HEK293 (cell line): ENCODE measurements around the gene CACNA1E.

Experiments used
- CTCF ChIA-PET: fragments of 350-600 bp; formaldehyde crosslinking; extraction: SDS; loops from one replicate; lab custom pipeline; 2021; ENCODE audit warnings: antibody characterized with exemption; lab: Yijun Ruan, JAX
- POLR2A ChIA-PET: fragments of 300-600 bp; formaldehyde crosslinking; extraction: SDS; loops from one replicate; lab custom pipeline; 2020; ENCODE audit warnings: antibody characterized with exemption, inconsistent platforms; lab: Yijun Ruan, JAX
- H3K27ac ChIP-seq: fragments of 200-500 bp; sonication (Bioruptor generic); 2 replicates; pipeline ENCODE4 v1.5.1; 2014; ENCODE audit warnings: low read depth, low read length, control low read depth, inconsistent platforms; ENCODE audit errors: extremely low read depth
- H3K36me3 ChIP-seq, 2 experiments: fragments of 200-500 bp in 1 of 2; sonication (Bioruptor generic) in 1 of 2; 1 replicate in 1 of 2; 2 replicates in 1 of 2; pipeline ENCODE4 v1.5.1; 2014 to 2017; ENCODE audit warnings: inconsistent platforms in 2 of 2, low read length in 2 of 2; ENCODE audit not compliant: control insufficient read depth in 2 of 2, insufficient read depth in 1 of 2
- H3K4me1 ChIP-seq: fragments of 200-500 bp; sonication (Bioruptor generic); 2 replicates; pipeline ENCODE4 v1.5.1; 2014; ENCODE audit warnings: mild to moderate bottlenecking, low read length, inconsistent platforms; ENCODE audit not compliant: control insufficient read depth, insufficient read depth
- H3K4me3 ChIP-seq: 2 replicates; pipeline ENCODE4 v1.5.1; 2011; ENCODE audit warnings: low read depth, mild to moderate bottlenecking, control low read depth, low read length, moderate library complexity
- H3K9me3 ChIP-seq: fragments of 200-500 bp; sonication (Bioruptor generic); 2 replicates; pipeline ENCODE4 v1.5.1; 2014; ENCODE audit warnings: low read depth, low read length, inconsistent platforms; ENCODE audit not compliant: control insufficient read depth, insufficient read depth
- BCL6B ChIP-seq: fragments of 450-650 bp; formaldehyde crosslinking; IDR thresholded peaks from 2 replicates; pipeline ENCODE4 v1.5.1; 2017; ENCODE audit warnings: missing biosample characterization, missing genetic modification characterization
- GFI1B ChIP-seq: fragments of 450-650 bp; formaldehyde crosslinking; IDR thresholded peaks from 2 replicates; pipeline ENCODE4 v1.5.1; 2016; ENCODE audit warnings: missing biosample characterization, missing genetic modification characterization
- GLIS1 ChIP-seq: fragments of 450-650 bp; formaldehyde crosslinking; IDR thresholded peaks from 2 replicates; pipeline ENCODE4 v1.5.1; 2016; ENCODE audit warnings: missing biosample characterization, missing genetic modification characterization
- ZBTB48 ChIP-seq: fragments of 450-650 bp; formaldehyde crosslinking; IDR thresholded peaks from 2 replicates; pipeline ENCODE4 v1.5.1; 2016; ENCODE audit warnings: missing biosample characterization, missing genetic modification characterization
- ZNF19 ChIP-seq: fragments of 450-650 bp; formaldehyde crosslinking; IDR thresholded peaks from 2 replicates; pipeline ENCODE4; 2016; ENCODE audit warnings: missing biosample characterization, missing genetic modification characterization, low read depth
- ZNF513 ChIP-seq: fragments of 450-650 bp; IDR thresholded peaks from 2 replicates; pipeline ENCODE4 v1.5.1; 2018; ENCODE audit warnings: missing biosample characterization, missing genetic modification characterization
- ZNF785 ChIP-seq: fragments of 450-650 bp; formaldehyde crosslinking; IDR thresholded peaks from 2 replicates; pipeline ENCODE4 v1.5.1; 2016; ENCODE audit warnings: missing biosample characterization, missing genetic modification characterization
- ZNF843 ChIP-seq: fragments of 450-650 bp; formaldehyde crosslinking; IDR thresholded peaks from 2 replicates; pipeline ENCODE4 v1.5.1; 2016; ENCODE audit warnings: missing biosample characterization, missing genetic modification characterization
- TF ChIP-seq, protein P1 (sequence below): fragments of 450-650 bp; formaldehyde crosslinking; IDR thresholded peaks from 2 replicates; pipeline ENCODE4 v1.5.1; 2016; ENCODE audit warnings: missing biosample characterization, missing genetic modification characterization
- TF ChIP-seq, protein P2 (sequence below): fragments of 450-650 bp; formaldehyde crosslinking; IDR thresholded peaks from 2 replicates; pipeline ENCODE4 v1.5.1; 2016; ENCODE audit warnings: missing biosample characterization, missing genetic modification characterization

Gene CACNA1E

GRCh38 chr1:181783208-181783607, 299.9 kb downstream of the CACNA1E start (continued):
- no peak for TF ChIP-seq GFI1B
- TF ChIP-seq, all 188 proteins: peak for 0

- Histone ChIP-seq H3K4me1 (no peaks in the 10 kb centered on the region), H3K27ac (no peak overlapping the region), H3K36me3 (no peaks in the 10 kb centered on the region), H3K9me3 (no peaks in the 10 kb centered on the region), H3K4me3 (no peak overlapping the region)
- ChIA-PET CTCF (no interaction called here), POLR2A (no interaction called here)
- TF ChIP-seq, protein P1, sequence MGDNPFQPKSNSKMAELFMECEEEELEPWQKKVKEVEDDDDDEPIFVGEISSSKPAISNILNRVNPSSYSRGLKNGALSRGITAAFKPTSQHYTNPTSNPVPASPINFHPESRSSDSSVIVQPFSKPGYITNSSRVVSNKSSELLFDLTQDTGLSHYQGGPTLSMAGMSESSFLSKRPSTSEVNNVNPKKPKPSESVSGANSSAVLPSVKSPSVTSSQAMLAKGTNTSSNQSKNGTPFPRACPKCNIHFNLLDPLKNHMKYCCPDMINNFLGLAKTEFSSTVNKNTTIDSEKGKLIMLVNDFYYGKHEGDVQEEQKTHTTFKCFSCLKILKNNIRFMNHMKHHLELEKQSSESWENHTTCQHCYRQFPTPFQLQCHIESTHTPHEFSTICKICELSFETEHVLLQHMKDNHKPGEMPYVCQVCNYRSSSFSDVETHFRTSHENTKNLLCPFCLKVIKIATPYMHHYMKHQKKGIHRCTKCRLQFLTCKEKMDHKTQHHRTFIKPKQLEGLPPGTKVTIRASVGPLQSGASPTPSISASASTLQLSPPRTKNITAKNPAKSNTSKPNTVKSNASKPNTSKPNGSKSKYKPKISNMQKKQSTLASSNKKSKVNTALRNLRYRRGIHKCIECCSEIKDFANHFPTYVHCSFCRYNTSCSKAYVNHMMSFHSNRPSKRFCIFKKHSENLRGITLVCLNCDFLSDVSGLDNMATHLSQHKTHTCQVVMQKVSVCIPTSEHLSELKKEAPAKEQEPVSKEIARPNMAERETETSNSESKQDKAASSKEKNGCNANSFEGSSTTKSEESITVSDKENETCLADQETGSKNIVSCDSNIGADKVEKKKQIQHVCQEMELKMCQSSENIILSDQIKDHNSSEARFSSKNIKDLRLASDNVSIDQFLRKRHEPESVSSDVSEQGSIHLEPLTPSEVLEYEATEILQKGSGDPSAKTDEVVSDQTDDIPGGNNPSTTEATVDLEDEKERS (tag by site-specific recombination) = no peak
- TF ChIP-seq ZNF843 (tag by site-specific recombination) (no peak), ZNF785 (no peak)
- TF ChIP-seq, protein P2, sequence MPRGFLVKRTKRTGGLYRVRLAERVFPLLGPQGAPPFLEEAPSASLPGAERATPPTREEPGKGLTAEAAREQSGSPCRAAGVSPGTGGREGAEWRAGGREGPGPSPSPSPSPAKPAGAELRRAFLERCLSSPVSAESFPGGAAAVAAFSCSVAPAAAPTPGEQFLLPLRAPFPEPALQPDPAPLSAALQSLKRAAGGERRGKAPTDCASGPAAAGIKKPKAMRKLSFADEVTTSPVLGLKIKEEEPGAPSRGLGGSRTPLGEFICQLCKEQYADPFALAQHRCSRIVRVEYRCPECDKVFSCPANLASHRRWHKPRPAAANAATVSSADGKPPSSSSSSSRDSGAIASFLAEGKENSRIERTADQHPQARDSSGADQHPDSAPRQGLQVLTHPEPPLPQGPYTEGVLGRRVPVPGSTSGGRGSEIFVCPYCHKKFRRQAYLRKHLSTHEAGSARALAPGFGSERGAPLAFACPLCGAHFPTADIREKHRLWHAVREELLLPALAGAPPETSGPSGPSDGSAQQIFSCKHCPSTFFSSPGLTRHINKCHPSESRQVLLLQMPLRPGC (tag by site-specific recombination) = no peak
Observed at GRCh38 chr1:181784039-181784683, 300.8 kb downstream of the CACNA1E start.

GRCh38 chr1:181789395-181789794, 306.1 kb downstream of the CACNA1E start:
- CTCF ChIA-PET = interaction anchor here (0.6 kb wide), 1 partner anchor 202 kb away, joined by 5 read pairs; no protein-coding TSS in a partner anchor

More at GRCh38 chr1:181789395-181789794, 306.1 kb downstream of the CACNA1E start:
- Histone ChIP-seq H3K36me3 (no peaks in the 10 kb centered on the region), H3K4me3 (no peak overlapping the region), H3K27ac (no peak overlapping the region), H3K4me1 (no peaks in the 10 kb centered on the region), H3K9me3 (no peaks in the 10 kb centered on the region)
- POLR2A ChIA-PET = no interaction called here
- no peak for TF ChIP-seq ZBTB48 (tag by site-specific recombination)
- TF ChIP-seq ZNF513 (tag by site-specific recombination) = no peak
- no peak for TF ChIP-seq GLIS1
- no peak for TF ChIP-seq ZNF19 (tag by site-specific recombination)
- no peak for TF ChIP-seq BCL6B (tag by site-specific recombination)
